GM06990 (cell line): ENCODE results near the gene MRPL48.
"Not testable (repeated sequence)": the region's sequence is repeated elsewhere in the genome, so short reads cannot be mapped to it uniquely, and the experiment has no call there.

ENCODE experiments used
- DNase-seq: peaks from one replicate; pipeline ENCODE4 v3.0.0-alpha.2; 2011; ENCODE audit not compliant: insufficient read length; ENCODE audit errors: extremely low read depth
- H3K27me3 ChIP-seq: replicated peaks from 2 replicates; pipeline ENCODE4 v1.6.0; 2011; ENCODE audit warnings: low read length; ENCODE audit not compliant: control insufficient read depth, insufficient read depth
- H3K36me3 ChIP-seq: 2 replicates; pipeline ENCODE4 v1.5.1; 2011; ENCODE audit warnings: low read length; ENCODE audit not compliant: control insufficient read depth, insufficient read depth
- H3K4me3 ChIP-seq: replicated peaks from 2 replicates; pipeline ENCODE4 v1.5.1; 2011; ENCODE audit warnings: low read depth, mild to moderate bottlenecking, control low read depth, low read length
- CTCF ChIP-seq: IDR thresholded peaks from 2 replicates; pipeline ENCODE4 v1.5.1; 2011; ENCODE audit warnings: low read length, control low read depth, mild to moderate bottlenecking, inconsistent platforms; ENCODE audit not compliant: insufficient read depth, poor library complexity, severe bottlenecking

Gene MRPL48

DNA sequence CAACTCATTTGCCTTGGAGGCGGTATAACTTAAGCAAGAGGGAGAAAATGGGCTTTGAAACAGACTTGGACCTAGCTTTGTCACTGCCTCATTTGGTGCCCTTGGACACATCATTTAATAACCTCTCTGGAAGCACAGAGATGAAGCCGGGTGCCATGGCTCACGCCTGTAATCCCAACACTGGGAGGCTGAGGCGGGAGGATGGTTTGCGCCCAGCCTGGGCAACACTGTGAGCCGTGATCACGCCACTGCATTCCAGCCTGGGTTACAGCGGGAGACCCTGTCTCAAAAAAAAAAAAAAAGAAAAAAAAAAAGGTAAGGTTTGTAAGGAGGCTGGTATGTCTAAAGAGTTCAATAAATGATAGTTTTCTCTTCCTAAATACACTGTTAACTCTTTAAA lies 88.2 kb downstream of the MRPL48 start:
- DNase-seq, result no peak
- TF ChIP-seq CTCF, result no peak
- Histone ChIP-seq H3K36me3 (peaks cover 2% of the 10 kb centered on the region), H3K27me3 (no peaks in the 10 kb centered on the region), H3K4me3 (peak overlapping the region; percentile 91)

- peak within 1 kb of the TSS; percentile 91 for H3K4me3 ChIP-seq
Observed at GRCh38 chr11:73876424-73877310, 89.0 kb downstream of the MRPL48 start, which contains the start of the genes COA4 and PAAF1. TSS of gene COA4 (minus strand) at chr11:73876846. CDS start at chr11:73873378, 3,468 bp downstream. TSS of gene PAAF1 (plus strand) at chr11:73876999. CDS start at chr11:73877022, 23 bp downstream.

GRCh38 chr11:73878771-73879170 lies 91.1 kb downstream of the MRPL48 start:
- no peaks in the 10 kb centered on the region for H3K27me3 ChIP-seq

More at GRCh38 chr11:73876424-73877310, 89.0 kb downstream of the MRPL48 start, which contains the start of the genes COA4 and PAAF1:
- no peak for TF ChIP-seq CTCF
- Histone ChIP-seq H3K36me3 (peaks cover 2% of the 10 kb centered on the region), H3K27me3 (no peaks in the 10 kb centered on the region)
- peak; percentile 94 for DNase-seq

DNA sequence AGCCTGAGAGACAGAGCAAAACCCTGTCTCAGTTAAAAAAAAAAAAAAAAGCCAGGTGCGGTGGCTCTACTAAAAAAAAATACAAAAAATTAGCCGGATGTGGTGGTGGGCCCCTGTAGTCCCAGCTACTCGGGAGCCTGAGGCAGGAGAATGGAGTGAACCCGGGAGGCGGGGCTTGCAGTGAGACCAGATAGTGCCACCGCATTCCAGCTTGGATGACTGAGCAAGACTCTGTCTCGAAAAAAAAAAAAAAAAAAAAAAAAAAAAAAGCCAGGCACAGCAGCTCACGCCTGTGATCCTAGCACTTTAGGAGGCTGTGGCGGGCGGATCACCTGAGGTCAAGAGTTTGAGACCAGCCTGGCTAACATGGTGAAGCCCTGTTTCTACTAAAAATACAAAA lies 92.8 kb downstream of the MRPL48 start:
- H3K27me3 ChIP-seq, H3K36me3 ChIP-seq, H3K4me3 ChIP-seq, DNase-seq: not testable (repeated sequence)

More at GRCh38 chr11:73878771-73879170, 91.1 kb downstream of the MRPL48 start:
- TF ChIP-seq CTCF, result no peak
- Histone ChIP-seq H3K4me3 (no peak overlapping the region), H3K36me3 (peaks cover 2% of the 10 kb centered on the region; the same call in 1 of the 2 replicates)
- DNase-seq, result no peak

DNA sequence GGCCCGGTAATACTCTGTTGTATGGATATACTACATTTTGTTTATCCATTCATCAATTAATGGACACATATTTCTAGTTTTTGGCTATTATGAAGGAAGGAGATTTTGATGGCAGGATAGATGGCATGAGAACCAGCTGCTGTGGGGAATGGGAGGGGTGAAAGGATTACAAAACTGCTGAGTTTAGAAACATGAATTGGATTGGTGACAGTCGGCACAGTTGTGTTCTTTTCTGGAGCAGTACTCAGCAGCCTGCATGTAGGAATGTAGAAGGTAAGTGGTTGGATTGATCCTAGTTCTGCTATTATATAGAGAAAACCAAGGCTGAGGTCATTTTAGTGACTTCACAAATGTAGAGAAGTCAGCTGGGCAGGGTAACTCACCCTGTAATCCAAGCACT lies 96.2 kb downstream of the MRPL48 start:
- Histone ChIP-seq H3K27me3 (no peaks in the 10 kb centered on the region), H3K36me3 (peaks cover 7% of the 10 kb centered on the region), H3K4me3 (no peak overlapping the region)
- no peak for DNase-seq
- no peak for TF ChIP-seq CTCF

GRCh38 chr11:73888244-73888643 lies 100.6 kb downstream of the MRPL48 start:
- no peak for TF ChIP-seq CTCF
- Histone ChIP-seq H3K4me3 (no peak overlapping the region), H3K27me3 (no peaks in the 10 kb centered on the region), H3K36me3 (peaks cover 4% of the 10 kb centered on the region)
- no peak for DNase-seq
